K562 (cell line): ENCODE data around the gene UGT2B11. TPM values are rescaled to one million over a fixed set of nuclear protein-coding genes. Genes with fewer than 3 reads are reported as not detected.
"Not testable (repeated sequence)": the region's sequence is repeated elsewhere in the genome, so short reads cannot be mapped to it uniquely, and the experiment has no call there.

ENCODE experiments used
- ATAC-seq: fragments of 200-7000 bp; cut with Tn5 transposase; 3 replicates; pipeline ENCODE4 v1.9.1; 2020; ENCODE audit warnings: moderate library complexity
- BruUV-seq: library from RNA; stranded (reverse); fragments of 400-500 nt; replicated peaks from 2 replicates; lab custom pipeline; 2021; lab: Mats Ljungman, UMichigan
- CTCF ChIA-PET: fragments of 300-600 bp; formaldehyde crosslinking; extraction: SDS; loops from one replicate; lab custom pipeline; 2021; ENCODE audit warnings: low intra/inter-chr PET ratio; lab: Yijun Ruan, JAX
- POLR2A ChIA-PET: fragments of 300-600, 350-650 bp; sonication (Branson Sonifier 250); formaldehyde crosslinking; extraction: SDS; loops from one replicate; lab custom pipeline; 2021; ENCODE audit warnings: antibody characterized with exemption, inconsistent platforms; lab: Yijun Ruan, JAX
- DNase-seq, 4 experiments: peaks; one replicate each; pipeline versions ENCODE4 v3.0.0 to v3.0.0-alpha.2; 2011 to 2018; ENCODE audit warnings: low spot score in 3 of 4, mixed read lengths in 3 of 4; ENCODE audit errors: extremely low read depth in 1 of 4
- FAIRE-seq: peaks from 2 replicates; lab custom pipeline; 2011; peaks lifted over from hg19 to GRCh38; lab: Jason Lieb, UNC
- H2AFZ ChIP-seq: 2 replicates; pipeline ENCODE4 v1.6.0; 2011; ENCODE audit warnings: low read depth, low read length, control low read depth, inconsistent platforms
- H3K27ac ChIP-seq: fragments of 200-600 bp; 3 replicates; pipeline ENCODE4 v1.8.0; 2011; ENCODE audit warnings: low read depth, mild to moderate bottlenecking, control low read depth, inconsistent platforms, low read length, moderate library complexity, mixed read lengths; ENCODE audit errors: extremely low read depth
- H3K27me3 ChIP-seq, 2 experiments: fragments of 300-600 bp in 1 of 2; 2 replicates in 1 of 2; 3 replicates in 1 of 2; pipeline versions ENCODE4 v1.6.0 to v1.8.0; 2011; ENCODE audit warnings: inconsistent platforms in 2 of 2, low read length in 2 of 2, mild to moderate bottlenecking in 1 of 2, mixed read lengths in 1 of 2, moderate library complexity in 1 of 2; ENCODE audit not compliant: control insufficient read depth in 2 of 2, insufficient read depth in 2 of 2
- H3K36me3 ChIP-seq: fragments of 300-600 bp; 3 replicates; pipeline ENCODE4 v1.8.0; 2011; ENCODE audit warnings: mild to moderate bottlenecking, low read length, inconsistent platforms; ENCODE audit not compliant: control insufficient read depth, insufficient read depth
- H3K4me1 ChIP-seq, 2 experiments: fragments of 200-600 bp in 1 of 2; replicated peaks in 1 of 2; 2 replicates in 1 of 2; 3 replicates in 1 of 2; pipeline versions ENCODE4 v1.5.1 to v1.8.0; 2011; ENCODE audit warnings: inconsistent platforms in 2 of 2, low read length in 2 of 2, mild to moderate bottlenecking in 1 of 2, mixed read lengths in 1 of 2, moderate library complexity in 1 of 2; ENCODE audit not compliant: control insufficient read depth in 2 of 2, insufficient read depth in 2 of 2
- H3K4me2 ChIP-seq: 2 replicates; pipeline ENCODE4 v1.6.1; 2011; ENCODE audit warnings: low read length, control low read depth, inconsistent platforms, mixed read lengths; ENCODE audit not compliant: insufficient read depth
- H3K4me3 ChIP-seq: fragments of 200-600 bp; sonication (generic), shearing (Covaris generic); 2 replicates; pipeline ENCODE4 v1.5.1; 2016; ENCODE audit warnings: control low read depth, inconsistent platforms
- H3K79me2 ChIP-seq: fragments of 200-600 bp; 3 replicates; pipeline ENCODE4 v1.8.0; 2011; ENCODE audit warnings: low read length, inconsistent platforms; ENCODE audit not compliant: control insufficient read depth, insufficient read depth
- H3K9ac ChIP-seq, 2 experiments: 2 replicates each; pipeline versions ENCODE4 v1.6.0 to v1.6.1; 2011; ENCODE audit warnings: low read depth in 2 of 2, low read length in 2 of 2, control low read depth in 1 of 2, inconsistent platforms in 1 of 2, mild to moderate bottlenecking in 1 of 2, mixed read lengths in 1 of 2; ENCODE audit not compliant: insufficient read depth in 1 of 2
- H3K9me1 ChIP-seq: one replicate; pipeline ENCODE4 v1.6.0; 2011; ENCODE audit warnings: inconsistent platforms, mild to moderate bottlenecking, low read length, moderate library complexity; ENCODE audit not compliant: control insufficient read depth, insufficient read depth
- H3K9me3 ChIP-seq: replicated peaks from 2 replicates; pipeline ENCODE4 v1.5.1; 2011; ENCODE audit warnings: low read depth, low read length, inconsistent platforms; ENCODE audit not compliant: control insufficient read depth, insufficient read depth
- H4K20me1 ChIP-seq: replicated peaks from 2 replicates; pipeline ENCODE4 v1.6.1; 2011; ENCODE audit warnings: low read length, inconsistent platforms, mixed read lengths; ENCODE audit not compliant: control insufficient read depth, insufficient read depth
- ARID1B ChIP-seq: fragments of 450-650 bp; IDR thresholded peaks from 2 replicates; pipeline ENCODE4 v1.6.1; 2016; ENCODE audit warnings: antibody characterized with exemption, mild to moderate bottlenecking, inconsistent platforms
- CBFA2T2 ChIP-seq: fragments of 450-650 bp; conservative IDR thresholded peaks from 2 replicates; pipeline ENCODE4 v1.6.1; 2017; ENCODE audit warnings: mild to moderate bottlenecking
- CC2D1A ChIP-seq: fragments of 450-650 bp; IDR thresholded peaks from 2 replicates; pipeline ENCODE4 v1.6.1; 2017; ENCODE audit warnings: mild to moderate bottlenecking
- CXXC5 ChIP-seq: fragments of 250-450 bp; sonication (Bioruptor Pico); IDR thresholded peaks from 2 replicates; pipeline ENCODE4 v1.8.0; 2022; ENCODE audit warnings: inconsistent platforms, mild to moderate bottlenecking, moderate library complexity
- DPF2 ChIP-seq: fragments of 450-650 bp; IDR thresholded peaks from 2 replicates; pipeline ENCODE4 v1.6.1; 2016
- FOXA3 ChIP-seq, 2 experiments: fragments of 450-650 bp in 1 of 2; sonication (generic) in 1 of 2; formaldehyde crosslinking; IDR thresholded peaks in 1 of 2; conservative IDR thresholded peaks in 1 of 2; 2 replicates each; pipeline versions ENCODE4 v1.4.0 to v1.8.0; 2020 to 2022; ENCODE audit warnings: mild to moderate bottlenecking in 2 of 2, missing genetic modification reagents in 1 of 2
- FOXP1 ChIP-seq: sonication (generic); formaldehyde crosslinking; IDR thresholded peaks from 2 replicates; pipeline ENCODE4 v1.8.0; 2022; ENCODE audit warnings: mild to moderate bottlenecking, missing genetic modification reagents
- GATA2 ChIP-seq: sonication (generic); formaldehyde crosslinking; IDR thresholded peaks from 2 replicates; pipeline ENCODE4 v1.4.0; 2020; ENCODE audit warnings: mild to moderate bottlenecking, missing genetic modification reagents
- MAZ ChIP-seq, 2 experiments: fragments of 450-650 bp in 1 of 2; sonication (generic) in 1 of 2; formaldehyde crosslinking; IDR thresholded peaks in 1 of 2; conservative IDR thresholded peaks in 1 of 2; 2 replicates each; pipeline versions ENCODE4 v1.4.0 to v1.5.0; 2020; ENCODE audit warnings: mild to moderate bottlenecking in 1 of 2, missing genetic modification reagents in 1 of 2
- NFIC ChIP-seq: fragments of 450-650 bp; IDR thresholded peaks from 2 replicates; pipeline ENCODE4 v1.6.1; 2017; ENCODE audit warnings: mild to moderate bottlenecking, inconsistent platforms
- RBBP5 ChIP-seq: fragments of 200-600 bp; sonication (generic); IDR thresholded peaks from 2 replicates; pipeline ENCODE4 v1.6.1; 2012; ENCODE audit warnings: borderline replicate concordance, mild to moderate bottlenecking, low read length, control low read depth, inconsistent platforms; ENCODE audit not compliant: insufficient read depth, poor library complexity, severe bottlenecking
- SMAD4 ChIP-seq: fragments of 250-450 bp; sonication (Bioruptor Pico); conservative IDR thresholded peaks from 2 replicates; pipeline ENCODE4 v1.8.0; 2021; ENCODE audit warnings: inconsistent platforms, mild to moderate bottlenecking, moderate library complexity
- SMARCA4 ChIP-seq: fragments of 450-650 bp; IDR thresholded peaks from 2 replicates; pipeline ENCODE4 v1.6.1; 2016
- SMARCE1 ChIP-seq: fragments of 450-650 bp; IDR thresholded peaks from 2 replicates; pipeline ENCODE4 v1.7.1; 2016; ENCODE audit warnings: mild to moderate bottlenecking
- SOX6 ChIP-seq: fragments of 450-650 bp; IDR thresholded peaks from 2 replicates; pipeline ENCODE4 v1.6.1; 2014; ENCODE audit warnings: mild to moderate bottlenecking
- TCF3 ChIP-seq: sonication (generic); formaldehyde crosslinking; IDR thresholded peaks from 2 replicates; pipeline ENCODE4 v1.4.0; 2020; ENCODE audit warnings: mild to moderate bottlenecking, missing genetic modification reagents
- TEAD1 ChIP-seq, 2 experiments: fragments of 450-650 bp in 1 of 2; sonication (generic) in 1 of 2; formaldehyde crosslinking; IDR thresholded peaks; 2 replicates each; pipeline versions ENCODE4 v1.4.0 to v1.8.0; 2020 to 2022; ENCODE audit warnings: mild to moderate bottlenecking in 2 of 2, missing genetic modification reagents in 1 of 2
- ZNF311 ChIP-seq: fragments of 250-450 bp; sonication (Bioruptor Pico); IDR thresholded peaks from 2 replicates; pipeline ENCODE4 v1.4.0; 2020; ENCODE audit warnings: mild to moderate bottlenecking, moderate library complexity
- WGBS: fragments of 100-300 bp; shearing (Covaris generic); methylation state at CpG from one replicate; pipeline ENCODE4 v1.1.6; 2016; ENCODE audit warnings: low coverage, mixed read lengths; ENCODE audit not compliant: insufficient coverage; ENCODE audit errors: missing lambda C conversion rate; 5-methylcytosine and 5-hydroxymethylcytosine counted together
- in situ Hi-C: fragments of 300-500 bp; cut with MboI; formaldehyde crosslinking; loops from 4 replicates; pipeline ENCODE4 v1.15.0; 2018; ENCODE audit warnings: inconsistent platforms, mixed read lengths
- intact Hi-C: fragments of 100-400 bp; cut with micrococcal nuclease; formaldehyde crosslinking; loops from 2 replicates; pipeline ENCODE4 v1.14.2; 2022
- polyA plus RNA-seq, 8 experiments: library from polyadenylated mRNA; depleted of rRNA in 4 of 8; stranded (reverse) in 5 of 8; unstranded in 3 of 8; fragments of >200 nt; fragmentation: Nextera tagmentation in 2 of 8; fragmentation: Illumina TruSeq in 1 of 8; extraction: Ambion mirVana in 2 of 8; extraction: Trizol in 1 of 8; gene quantifications; 2 replicates each; pipeline versions ENCODE4 v1.2.1 to v1.2.3, GENCODE V29; 2011 to 2014; ENCODE audit warnings: inconsistent platforms in 1 of 8, missing spikeins in 1 of 8
- total RNA-seq, 7 experiments: library from RNA; depleted of rRNA in 6 of 7; stranded (reverse); fragments of >200 nt in 6 of 7; fragmentation: Illumina TruSeq in 2 of 7; extraction: Trizol in 2 of 7; gene quantifications; 2 replicates each; pipeline versions ENCODE4 v1.2.1 to v1.2.3, GENCODE V29; 2011 to 2021; ENCODE audit warnings: low replicate concordance in 1 of 7

The UGT2B11 gene
- total and polyA plus RNA-seq, 9 of the 15 experiments (the other 6 are each of a cell fraction or from before 2014, with no cell fraction given) = 0.06 TPM; not detected in 8

DNA sequence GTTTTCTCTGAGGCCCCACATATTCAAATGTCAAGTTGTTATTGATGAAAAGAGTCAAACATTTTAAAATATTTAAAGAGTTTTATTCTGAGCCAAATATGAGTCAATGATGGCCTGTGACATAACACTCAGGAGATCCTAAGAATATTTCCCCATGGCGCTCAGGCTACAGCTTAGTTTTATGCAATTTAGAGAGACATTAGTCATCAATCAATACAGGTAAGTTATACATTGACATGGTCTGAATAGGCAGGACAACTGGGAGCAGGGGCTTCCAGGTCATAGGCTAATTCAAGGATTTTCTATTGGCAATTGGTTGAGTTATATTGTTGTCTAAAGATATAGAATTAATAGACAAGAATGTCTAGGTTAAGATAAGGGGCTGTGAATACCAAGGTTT is 34.7 kb downstream of the UGT2B11 start:
- H3K79me2 ChIP-seq, H3K4me3 ChIP-seq, H3K9me3 ChIP-seq, H3K9ac ChIP-seq, H3K36me3 ChIP-seq, in situ Hi-C loops, BruUV-seq, CTCF ChIA-PET, H3K27me3 ChIP-seq, H3K9me1 ChIP-seq, H2AFZ ChIP-seq, FAIRE-seq, H3K4me2 ChIP-seq, ATAC-seq, DNase-seq, H4K20me1 ChIP-seq, H3K4me1 ChIP-seq: not testable (repeated sequence)
- intact Hi-C loops = loop anchor here (10.0 kb wide), 1 partner anchor 55 kb away; no protein-coding TSS in a partner anchor
- H3K27ac ChIP-seq = peak overlapping the region; percentile 72
- POLR2A ChIA-PET = interaction anchor here (1.1 to 1.2 kb wide), 3 partner anchors 19 to 130 kb away, joined by 3 read pairs; no protein-coding TSS in a partner anchor
- 13% methylated on average over 1 of the region's 1 CpG for WGBS

DNA sequence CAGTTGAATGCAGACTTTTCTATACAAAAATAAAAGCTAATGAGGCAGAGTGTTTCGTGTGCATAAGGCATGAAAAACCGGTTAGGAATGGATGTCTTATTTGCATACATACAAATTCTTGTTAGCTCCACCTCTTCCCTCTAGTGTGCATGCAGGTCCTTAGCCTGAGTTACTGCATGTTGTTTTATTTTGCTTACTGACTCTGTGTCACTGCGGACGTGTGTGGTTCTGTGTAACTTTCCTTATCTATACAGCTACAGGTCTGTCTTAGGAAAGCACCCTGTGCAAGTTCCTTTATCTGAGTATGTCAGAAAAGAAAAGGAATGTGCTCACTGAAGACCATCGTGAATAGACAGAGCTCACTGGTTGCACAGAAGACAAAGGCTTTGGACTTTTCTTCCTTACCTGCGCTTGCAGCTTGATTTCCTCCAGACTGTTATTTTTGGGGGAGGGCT is 35.8 kb downstream of the UGT2B11 start:
- intact Hi-C loops = loop anchor here (10.0 kb wide), 1 partner anchor 56 kb away; no protein-coding TSS in a partner anchor
- peak; percentile 63; the same call in 1 of the 2 replicates for TF ChIP-seq FOXP1 (CRISPR knock-in tag)
- TF ChIP-seq ARID1B = peak; percentile 87
- peak; percentile 17; the same call in 1 of the 2 replicates for TF ChIP-seq CC2D1A
- TF ChIP-seq CXXC5 (CRISPR knock-in tag) = peak; percentile 61
- peak; percentile 67 for TF ChIP-seq SMARCA4
- TF ChIP-seq GATA2 (CRISPR knock-in tag) = peak; percentile 94
- peak; percentile 44 for TF ChIP-seq NFIC
- TF ChIP-seq RBBP5 = peak; percentile 63
- peak; percentile 47; the same call in 1 of the 2 replicates for TF ChIP-seq ZNF311 (CRISPR knock-in tag)
- 0 out of 2 replicates have a peak, but pooled peaks have one; percentile 49 for TF ChIP-seq SMAD4 (CRISPR knock-in tag)
- TF ChIP-seq SOX6 = peak; percentile 73; the same call in 1 of the 2 replicates
- peak; percentile 42; the same call in 1 of the 2 replicates for TF ChIP-seq SMARCE1
- TF ChIP-seq FOXA3 (CRISPR knock-in tag; conservative IDR thresholded peaks at IDR 0.05 in 1 of 2, IDR thresholded peaks at IDR 0.05 in 1 of 2) = peak; percentile 63 to 78; a peak in 1 of 4 replicates
- peak; percentile 81 for TF ChIP-seq CBFA2T2
- peak; percentile 36; the same call in 1 of the 2 replicates for TF ChIP-seq DPF2
- peak; percentile 96 for TF ChIP-seq TCF3 (CRISPR knock-in tag)
- 0 out of 4 replicates have a peak, but pooled peaks of 1 of the 2 experiments have one; percentile 40 for TF ChIP-seq MAZ (CRISPR knock-in tag; conservative IDR thresholded peaks at IDR 0.05 in 1 of 2, IDR thresholded peaks at IDR 0.05 in 1 of 2)
- TF ChIP-seq TEAD1 (CRISPR knock-in tag; IDR thresholded peaks at IDR 0.05) = peak; percentile 88 to 97

More for the DNA sequence above, 35.8 kb downstream of the UGT2B11 start:
- FAIRE-seq, H4K20me1 ChIP-seq, H3K4me3 ChIP-seq, H3K9me1 ChIP-seq, in situ Hi-C loops, H3K27me3 ChIP-seq, H3K9me3 ChIP-seq, H3K9ac ChIP-seq, H3K4me1 ChIP-seq, CTCF ChIA-PET, H3K36me3 ChIP-seq, H3K79me2 ChIP-seq, BruUV-seq: not testable (repeated sequence)
- POLR2A ChIA-PET = interaction anchor here (1.1 to 1.2 kb wide), 3 partner anchors 18 to 131 kb away, joined by 3 read pairs; no protein-coding TSS in a partner anchor
- WGBS = 0% methylated on average over 6 of the region's 6 CpGs
- Histone ChIP-seq H3K4me2 (peak overlapping the region; percentile 32; the same call in 1 of the 2 replicates), H2AFZ (0 out of 2 replicates have a peak overlapping the region, but pooled peaks have one; percentile 32), H3K27ac (peak overlapping the region; percentile 72)
- peak; percentile 64; the same call in 2 of the 3 replicates for ATAC-seq
- peak in 2 of 4 experiments; percentile 5 to 52 for DNase-seq
